Astrocyte (in vitro differentiated cells and primary cell): ENCODE measurements around the gene A1BG. TPM values are rescaled to one million over a fixed set of nuclear protein-coding genes. Genes with fewer than 3 reads are reported as not detected.
A peak's percentile ranks its signal among the peaks of the same experiment; 100 is the strongest.

Experiments
- DNase-seq: peaks from one replicate; pipeline ENCODE4 v3.0.0-alpha.2; 2010; ENCODE audit warnings: low read depth
- FAIRE-seq: peaks from 2 replicates; lab custom pipeline; 2011; peaks lifted over from hg19 to GRCh38; lab: Jason Lieb, UNC
- H2AFZ ChIP-seq: 2 replicates; pipeline ENCODE4 v1.6.0; 2012; ENCODE audit warnings: low read depth, low read length, inconsistent platforms
- H3K27ac ChIP-seq: 2 replicates; pipeline ENCODE4 v1.5.1; 2011; ENCODE audit warnings: low read depth, low read length, inconsistent platforms
- H3K27me3 ChIP-seq: 2 replicates; pipeline ENCODE4 v1.6.0; 2011; ENCODE audit warnings: low read length, inconsistent platforms; ENCODE audit not compliant: insufficient read depth
- H3K36me3 ChIP-seq: 2 replicates; pipeline ENCODE4 v1.5.1; 2011; ENCODE audit warnings: low read length, inconsistent platforms; ENCODE audit not compliant: insufficient read depth
- H3K4me1 ChIP-seq: 2 replicates; pipeline ENCODE4 v1.5.1; 2011; ENCODE audit warnings: low read length, inconsistent platforms; ENCODE audit not compliant: insufficient read depth
- H3K4me2 ChIP-seq: 2 replicates; pipeline ENCODE4 v1.6.0; 2012; ENCODE audit warnings: low read length, inconsistent platforms
- H3K4me3 ChIP-seq: 2 replicates; pipeline ENCODE4 v1.5.1; 2011; ENCODE audit warnings: low read depth, mild to moderate bottlenecking, low read length, inconsistent platforms; ENCODE audit not compliant: insufficient read depth
- H3K79me2 ChIP-seq: 2 replicates; pipeline ENCODE4 v1.6.0; 2012; ENCODE audit warnings: mild to moderate bottlenecking, low read length, inconsistent platforms; ENCODE audit not compliant: insufficient read depth
- H3K9ac ChIP-seq: 2 replicates; pipeline ENCODE4 v1.6.0; 2012; ENCODE audit warnings: mild to moderate bottlenecking, low read length, inconsistent platforms
- H3K9me3 ChIP-seq: 2 replicates; pipeline ENCODE4 v1.5.1; 2012; ENCODE audit warnings: low read depth, mild to moderate bottlenecking, low read length, inconsistent platforms; ENCODE audit not compliant: insufficient read depth
- H4K20me1 ChIP-seq: 2 replicates; pipeline ENCODE4 v1.6.0; 2012; ENCODE audit warnings: low read length, inconsistent platforms; ENCODE audit not compliant: insufficient read depth
- H3K27ac Mint-ChIP-seq: one replicate; pipeline ENCODE4 v1.8.0; 2021; ENCODE audit warnings: mild to moderate bottlenecking, mixed read lengths; ENCODE audit not compliant: unreplicated experiment
- H3K27me3 Mint-ChIP-seq: one replicate; pipeline ENCODE4 v1.8.0; 2021; ENCODE audit warnings: low read depth, mixed read lengths; ENCODE audit not compliant: unreplicated experiment
- H3K36me3 Mint-ChIP-seq: one replicate; pipeline ENCODE4 v1.8.0; 2021; ENCODE audit warnings: low read depth, mixed read lengths; ENCODE audit not compliant: unreplicated experiment
- H3K4me1 Mint-ChIP-seq: one replicate; pipeline ENCODE4 v1.8.0; 2021; ENCODE audit warnings: low read depth, mixed read lengths; ENCODE audit not compliant: unreplicated experiment
- H3K4me3 Mint-ChIP-seq: one replicate; pipeline ENCODE4 v1.8.0; 2021; ENCODE audit warnings: mild to moderate bottlenecking, moderate library complexity, mixed read lengths; ENCODE audit not compliant: unreplicated experiment
- H3K9me3 Mint-ChIP-seq: one replicate; pipeline ENCODE4 v1.8.0; 2021; ENCODE audit warnings: mild to moderate bottlenecking, mixed read lengths; ENCODE audit not compliant: unreplicated experiment
- CTCF ChIP-seq: IDR thresholded peaks from 2 replicates; pipeline ENCODE4 v1.5.1; 2011; ENCODE audit warnings: low read depth, mild to moderate bottlenecking, inconsistent platforms, low read length, moderate library complexity; ENCODE audit not compliant: insufficient read depth
- EZH2 ChIP-seq: IDR thresholded peaks from 2 replicates; pipeline ENCODE4 v1.6.1; 2012; ENCODE audit warnings: mild to moderate bottlenecking, low read length, inconsistent platforms; ENCODE audit not compliant: insufficient read depth
- total RNA-seq: library from RNA; stranded (reverse); gene quantifications from 2 replicates; pipeline ENCODE4 v1.2.1, GENCODE V29; 2021

Gene A1BG
- total RNA-seq, 1 donor from 2014 or later, result 32.3 TPM

- Histone ChIP-seq H3K4me3 (no peak overlapping the region), H4K20me1 (peaks cover 29% of the 10 kb centered on the region), H3K4me1 (peaks cover 26% of the 10 kb centered on the region), H3K4me2 (no peak overlapping the region), H3K27ac (no peak overlapping the region), H2AFZ (no peak overlapping the region), H3K79me2 (peaks cover 49% of the 10 kb centered on the region), H3K9ac (no peak overlapping the region), H3K27me3 (no peaks in the 10 kb centered on the region), H3K9me3 (no peaks in the 10 kb centered on the region), H3K36me3 (no peaks in the 10 kb centered on the region)
- no peak overlapping the region for H3K4me3 Mint-ChIP-seq
- no peak for TF ChIP-seq CTCF
- TF ChIP-seq EZH2, result no peak
- H3K9me3 Mint-ChIP-seq, result no peaks in the 10 kb centered on the region
- no peaks in the 10 kb centered on the region for H3K27me3 Mint-ChIP-seq
- H3K27ac Mint-ChIP-seq, result no peak overlapping the region
- no peaks in the 10 kb centered on the region for H3K36me3 Mint-ChIP-seq
- DNase-seq (no peak), FAIRE-seq (no peak)
- H3K4me1 Mint-ChIP-seq, result peaks cover 7% of the 10 kb centered on the region
Observed at GRCh38 chr19:58328999-58329398, 24.3 kb downstream of the A1BG start.

GRCh38 chr19:58326914-58327726, 26.2 kb downstream of the A1BG start, which contains the start of gene ZSCAN22:
ZSCAN22 (plus strand) TSS chr19:58326994; CDS start chr19:58334803, 7,809 bp downstream.
- H3K27ac ChIP-seq, result peak within 1 kb of the TSS; percentile 77

More at GRCh38 chr19:58326914-58327726, 26.2 kb downstream of the A1BG start, which contains the start of gene ZSCAN22:
- Histone ChIP-seq H3K79me2 (peaks cover 49% of the 10 kb centered on the region), H3K4me2 (peak within 1 kb of the TSS; percentile 88), H3K9ac (peak within 1 kb of the TSS; percentile 88), H3K27me3 (no peaks in the 10 kb centered on the region), H2AFZ (peak within 1 kb of the TSS; percentile 90), H4K20me1 (peaks cover 41% of the 10 kb centered on the region), H3K36me3 (no peaks in the 10 kb centered on the region), H3K4me3 (peak within 1 kb of the TSS; percentile 84), H3K4me1 (peaks cover 26% of the 10 kb centered on the region), H3K9me3 (no peaks in the 10 kb centered on the region)
- Mint-ChIP-seq H3K27me3 (no peaks in the 10 kb centered on the region), H3K4me3 (no peak within 1 kb of the TSS), H3K36me3 (peaks cover 6% of the 10 kb centered on the region), H3K27ac (no peak within 1 kb of the TSS), H3K4me1 (peaks cover 7% of the 10 kb centered on the region), H3K9me3 (no peaks in the 10 kb centered on the region)
- TF ChIP-seq EZH2 (no peak), CTCF (no peak)
- no peak for FAIRE-seq
- DNase-seq, result peak; percentile 93
